ENCODE data around the gene SLFN12L. TPM values are rescaled to one million over a fixed set of nuclear protein-coding genes. Genes with fewer than 3 reads are reported as not detected.

The SLFN12L gene
- total RNA-seq, 4 donors from 2014 or later, result 0.32 to 1.7 (median 1.0) TPM

DNA sequence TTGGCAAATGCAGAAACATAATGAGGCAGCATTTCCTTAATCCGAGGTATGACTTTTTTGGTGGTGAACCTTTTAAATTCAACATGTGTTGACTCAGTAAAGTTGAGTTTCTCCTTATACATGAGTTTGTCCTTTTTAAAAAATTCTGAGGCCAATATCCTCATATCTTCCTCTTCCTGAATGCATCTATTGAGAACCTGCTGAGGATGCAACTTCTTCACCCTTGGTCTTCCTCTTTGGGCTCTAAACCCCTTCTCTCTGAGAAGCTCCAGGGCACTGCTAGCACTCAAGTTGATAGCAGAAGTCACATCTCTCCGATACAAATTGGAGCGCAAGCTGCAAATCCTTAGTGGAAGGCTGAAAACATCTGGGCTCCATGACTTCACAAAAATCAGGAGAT lies 19.9 kb upstream of the SLFN12L start:
- Histone ChIP-seq H3K9me3 (no peaks in the 10 kb centered on the region), H3K4me3 (no peak overlapping the region), H3K4me1 (no peaks in the 10 kb centered on the region), H3K27ac (replicated peaks in 1 of 4) (no peak overlapping the region), H3K36me3 (no peaks in the 10 kb centered on the region), H3K27me3 (peaks cover 0 to 35% (median 0%) of the 10 kb centered on the region in 4 donors)
- intact Hi-C loops (cut with DNase I), result no loop called here
- DNase-seq (ENCODE audit: extremely low spot score), result no peak
- TF ChIP-seq EP300 (IDR thresholded peaks at IDR 0.05) (no peak), POLR2A (IDR thresholded peaks at IDR 0.05; ENCODE audit: low read depth) (no peak), CTCF (IDR thresholded peaks at IDR 0.05) (no peak), POLR2AphosphoS5 (IDR thresholded peaks at IDR 0.05) (no peak)
- 71% methylated on average over 3 of the region's 3 CpGs for WGBS

DNA sequence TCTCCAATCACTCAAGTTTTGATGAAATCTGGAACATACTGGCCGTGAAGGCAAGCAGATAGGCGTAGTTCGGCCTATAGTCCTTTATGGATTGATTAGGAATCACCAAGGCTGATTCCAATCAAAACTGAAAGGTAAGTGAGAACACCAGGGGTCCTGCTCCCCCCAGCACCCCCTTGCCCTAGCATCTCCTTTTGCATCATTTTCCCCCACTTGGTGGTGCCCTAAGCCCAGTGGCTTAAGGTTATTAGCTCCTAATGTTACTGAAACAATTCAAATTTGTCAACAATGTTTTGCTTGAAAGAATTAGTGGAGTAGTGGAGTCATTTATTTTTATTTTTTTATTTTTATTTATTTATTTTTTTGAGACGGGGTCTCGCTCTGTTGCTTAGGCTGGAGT lies 18.2 kb upstream of the SLFN12L start:
- Histone ChIP-seq H3K36me3 (no peaks in the 10 kb centered on the region), H3K27me3 (peaks cover 0 to 40% (median 0%) of the 10 kb centered on the region in 4 donors), H3K9me3 (no peaks in the 10 kb centered on the region), H3K27ac (replicated peaks in 1 of 4) (no peak overlapping the region), H3K4me3 (no peak overlapping the region), H3K4me1 (no peaks in the 10 kb centered on the region)
- DNase-seq (ENCODE audit: extremely low spot score), result no peak
- TF ChIP-seq POLR2A (IDR thresholded peaks at IDR 0.05; ENCODE audit: low read depth), result no peak
- peak in 2 of 3 experiments; percentile 19 to 30 for TF ChIP-seq CTCF (IDR thresholded peaks at IDR 0.05)
- intact Hi-C loops (cut with DNase I), result no loop called here
- WGBS, result 81% methylated on average over 5 of the region's 5 CpGs

- TF ChIP-seq CTCF (IDR thresholded peaks at IDR 0.05) (no peak), POLR2A (IDR thresholded peaks at IDR 0.05; ENCODE audit: low read depth) (no peak), EP300 (IDR thresholded peaks at IDR 0.05) (no peak), POLR2AphosphoS5 (IDR thresholded peaks at IDR 0.05) (no peak)
- Histone ChIP-seq H3K27me3 (peaks cover 0 to 44% (median 0%) of the 10 kb centered on the region in 4 donors), H3K4me3 (no peak overlapping the region), H3K4me1 (no peaks in the 10 kb centered on the region), H3K36me3 (no peaks in the 10 kb centered on the region), H3K27ac (replicated peaks in 1 of 4) (no peak overlapping the region), H3K9me3 (no peaks in the 10 kb centered on the region)
- no peak for DNase-seq (ENCODE audit: extremely low spot score)
- WGBS, result 71% methylated on average over 5 of the region's 5 CpGs
- intact Hi-C loops (cut with DNase I), result no loop called here
Measured at GRCh38 chr17:35554668-35555067, 17.2 kb upstream of the SLFN12L start.

- Histone ChIP-seq H3K27ac (replicated peaks in 1 of 4) (no peak overlapping the region), H3K36me3 (no peaks in the 10 kb centered on the region), H3K4me1 (no peaks in the 10 kb centered on the region), H3K4me3 (no peak overlapping the region), H3K27me3 (peaks cover 0 to 52% (median 0%) of the 10 kb centered on the region in 4 donors), H3K9me3 (no peaks in the 10 kb centered on the region)
- intact Hi-C loops (cut with DNase I), result no loop called here
- whole genome bisulfite sequencing, result 67% methylated on average over 4 of the region's 4 CpGs
- no peak for DNase-seq (ENCODE audit: extremely low spot score)
- TF ChIP-seq POLR2AphosphoS5 (IDR thresholded peaks at IDR 0.05) (no peak), POLR2A (IDR thresholded peaks at IDR 0.05; ENCODE audit: low read depth) (no peak), CTCF (IDR thresholded peaks at IDR 0.05) (no peak), EP300 (IDR thresholded peaks at IDR 0.05) (no peak)
Measured at GRCh38 chr17:35553310-35553709, 15.8 kb upstream of the SLFN12L start.

DNA sequence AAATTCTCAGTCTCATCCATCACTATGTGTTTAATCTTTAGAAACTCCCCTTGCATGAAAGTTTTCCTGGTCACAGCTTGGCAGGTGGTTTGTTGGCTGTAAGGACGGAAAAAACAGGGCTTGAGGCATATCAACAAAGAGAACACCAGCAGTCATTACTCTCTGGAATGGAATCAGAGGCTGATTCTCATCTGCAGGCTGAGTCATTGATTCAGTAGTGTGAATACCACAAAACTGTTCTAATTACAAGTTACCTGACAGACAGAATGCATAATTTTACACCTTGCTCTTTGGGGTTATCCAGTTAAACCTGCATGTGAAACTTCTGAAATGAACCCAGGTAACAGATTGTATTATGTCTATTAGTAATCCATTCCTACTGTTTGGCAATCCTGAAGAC lies 11.5 kb upstream of the SLFN12L start:
- no peak overlapping the region for H3K27ac ChIP-seq (replicated peaks in 1 of 4)
- H3K4me1 ChIP-seq, result no peaks in the 10 kb centered on the region
- intact Hi-C loops (cut with DNase I), result no loop called here
- no peak for TF ChIP-seq POLR2AphosphoS5 (IDR thresholded peaks at IDR 0.05)
- TF ChIP-seq CTCF (IDR thresholded peaks at IDR 0.05), result no peak
- no peak for TF ChIP-seq EP300 (IDR thresholded peaks at IDR 0.05)
- TF ChIP-seq POLR2A (IDR thresholded peaks at IDR 0.05; ENCODE audit: low read depth), result no peak
- H3K36me3 ChIP-seq, result no peaks in the 10 kb centered on the region
- H3K9me3 ChIP-seq, result no peaks in the 10 kb centered on the region
- H3K27me3 ChIP-seq, result peaks cover 0 to 39% (median 0%) of the 10 kb centered on the region in 4 donors
- 38% methylated on average over 1 of the region's 1 CpG for WGBS
- no peak for DNase-seq (ENCODE audit: extremely low spot score)
- H3K4me3 ChIP-seq, result no peak overlapping the region
